OCI-LY7 (cell line): Measurements from ENCODE around the gene FAM240A. TPM values are rescaled to one million over a fixed set of nuclear protein-coding genes. Genes with fewer than 3 reads are reported as not detected.

Experiments
- Bru-seq: library from RNA; stranded (reverse); fragments of 400-500 nt; gene quantifications from one replicate; lab custom pipeline; 2021; lab: Mats Ljungman, UMichigan
- BruChase-seq, 2 experiments: library from RNA; stranded (reverse); fragments of 400-500 nt; gene quantifications; one replicate each; lab custom pipeline; 2021; lab: Mats Ljungman, UMichigan
- BruUV-seq: library from RNA; stranded (reverse); fragments of 400-500 nt; replicated peaks from 2 replicates; lab custom pipeline; 2021; lab: Mats Ljungman, UMichigan
- CTCF ChIA-PET: fragments of 300-600 bp; sonication (Branson Sonifier 250); formaldehyde crosslinking; loops from one replicate; lab custom pipeline; 2022; ENCODE audit warnings: antibody characterized with exemption; ENCODE audit not compliant: unreplicated experiment; lab: Charles Lee
- POLR2A ChIA-PET: fragments of 300-600 bp; sonication (Branson Sonifier 250); formaldehyde crosslinking; loops from one replicate; lab custom pipeline; 2022; ENCODE audit warnings: antibody characterized with exemption; lab: Charles Lee
- DNase-seq: peaks from one replicate; pipeline ENCODE4 v3.0.0-alpha.2; 2015; ENCODE audit warnings: low spot score
- H2AFZ ChIP-seq: fragments of 200-600 bp; sonication (generic), shearing (Covaris generic); 2 replicates; pipeline ENCODE4 v1.6.1; 2014; ENCODE audit warnings: mild to moderate bottlenecking, antibody characterized with exemption, low read length, moderate library complexity
- H3K27ac ChIP-seq: fragments of 200-600 bp; sonication (generic); 2 replicates; pipeline ENCODE4 v1.5.1; 2014; ENCODE audit warnings: mixed run types, low read depth, mild to moderate bottlenecking, moderate library complexity, low read length, inconsistent platforms; ENCODE audit not compliant: poor library complexity, severe bottlenecking
- H3K36me3 ChIP-seq: fragments of 200-600 bp; sonication (generic); 2 replicates; pipeline ENCODE4 v1.6.1; 2014; ENCODE audit warnings: mild to moderate bottlenecking, antibody characterized with exemption, low read length, moderate library complexity, mixed read lengths; ENCODE audit not compliant: insufficient read depth
- H3K4me1 ChIP-seq: fragments of 200-600 bp; sonication (generic); 2 replicates; pipeline ENCODE4 v1.5.1; 2014; ENCODE audit warnings: mild to moderate bottlenecking, low read length; ENCODE audit not compliant: insufficient read depth, poor library complexity, severe bottlenecking
- H3K4me2 ChIP-seq: fragments of 200-600 bp; sonication (generic); 2 replicates; pipeline ENCODE4 v1.6.1; 2014; ENCODE audit warnings: mild to moderate bottlenecking, low read length
- H3K4me3 ChIP-seq: fragments of 200-600 bp; sonication (generic); 2 replicates; pipeline ENCODE4 v1.5.1; 2014; ENCODE audit warnings: mild to moderate bottlenecking, low read depth, low read length; ENCODE audit not compliant: poor library complexity, severe bottlenecking
- H3K79me2 ChIP-seq: fragments of 200-600 bp; sonication (generic); 2 replicates; pipeline ENCODE4 v1.6.1; 2016; ENCODE audit warnings: low read depth, mild to moderate bottlenecking, low read length, moderate library complexity, mixed read lengths; ENCODE audit not compliant: insufficient read depth
- H3K9me2 ChIP-seq: fragments of 200-600 bp; sonication (generic); 2 replicates; pipeline ENCODE4 v1.6.1; 2016; ENCODE audit warnings: mild to moderate bottlenecking, low read length, mixed read lengths; ENCODE audit not compliant: insufficient read depth
- H3K9me3 ChIP-seq: fragments of 200-600 bp; sonication (generic); 2 replicates; pipeline ENCODE4 v1.6.1; 2014; ENCODE audit warnings: mild to moderate bottlenecking, mixed run types, low read length, mixed read lengths
- H4K20me1 ChIP-seq: fragments of 200-600 bp; sonication (generic); 2 replicates; pipeline ENCODE4 v1.6.1; 2014; ENCODE audit warnings: mild to moderate bottlenecking, antibody characterized with exemption, low read length, moderate library complexity, mixed read lengths; ENCODE audit not compliant: insufficient read depth
- CTCF ChIP-seq: fragments of 200-600 bp; sonication (generic); conservative IDR thresholded peaks from 2 replicates; pipeline ENCODE4 v1.5.1; 2014; ENCODE audit warnings: mild to moderate bottlenecking, antibody characterized with exemption, low read length, moderate library complexity, mixed read lengths
- EZH2phosphoT487 ChIP-seq: fragments of 200-600 bp; sonication (generic); IDR thresholded peaks from 2 replicates; pipeline ENCODE4 v1.6.1; 2018; ENCODE audit warnings: low read depth, borderline replicate concordance, mild to moderate bottlenecking, mixed run types, antibody characterized with exemption, low read length, moderate library complexity, mixed read lengths
- intact Hi-C: fragments of 100-400 bp; cut with micrococcal nuclease; formaldehyde crosslinking; loops from one replicate; pipeline ENCODE4 v1.10.0; 2022; ENCODE audit not compliant: unreplicated experiment
- long read RNA-seq: library from polyadenylated mRNA; stranded (forward); transcript quantifications from one replicate; pipeline ENCODE4 v2.0.0, GENCODE V29; 2022
- total RNA-seq, 2 experiments: library from RNA; depleted of rRNA in 1 of 2; stranded (reverse); fragments of >200 nt in 1 of 2; shearing (Covaris generic) in 1 of 2; gene quantifications; 2 replicates each; pipeline ENCODE4 v1.2.3, GENCODE V29; 2014 to 2022

FAM240A gene
- not detected in 2 replicates for total RNA-seq (2014; rRNA removed; shearing (Covaris generic))
- not detected in 2 replicates for total RNA-seq (2022)
- Bru-seq, nascent RNA, result not detected
- BruChase-seq, experiment 1, labeled RNA remaining after a 6-hour chase, result not detected
- BruChase-seq, experiment 2, labeled RNA remaining after a 2-hour chase, result not detected
- long read RNA-seq, result 0 reads

- no peaks in the 10 kb centered on the region for H3K9me3 ChIP-seq
- CTCF ChIA-PET, result no interaction called here
- BruUV-seq, result no TSS peak
Measured at GRCh38 chr3:46612324-46612723, at the start of gene FAM240A. TSS of gene FAM240A (plus strand) at chr3:46612525. CDS start at chr3:46612684, 159 bp downstream.

GRCh38 chr3:46564190-46565021 is 47.9 kb upstream of the FAM240A start:
- CTCF ChIA-PET, result no interaction called here

More at GRCh38 chr3:46612324-46612723, at the start of gene FAM240A:
- Histone ChIP-seq H3K4me2 (no peak within 1 kb of the TSS), H3K9me2 (no peaks in the 10 kb centered on the region), H3K4me1 (no peaks in the 10 kb centered on the region), H3K27ac (no peak within 1 kb of the TSS), H3K4me3 (no peak within 1 kb of the TSS), H3K36me3 (no peaks in the 10 kb centered on the region), H4K20me1 (no peaks in the 10 kb centered on the region), H2AFZ (no peak within 1 kb of the TSS), H3K79me2 (no peaks in the 10 kb centered on the region)
- TF ChIP-seq EZH2phosphoT487 (no peak), CTCF (no peak)
- intact Hi-C loops, result no loop called here
- POLR2A ChIA-PET, result no interaction called here
- no peak for DNase-seq

More at GRCh38 chr3:46564190-46565021, 47.9 kb upstream of the FAM240A start:
- Histone ChIP-seq H4K20me1 (no peaks in the 10 kb centered on the region), H3K79me2 (no peaks in the 10 kb centered on the region), H2AFZ (no peak overlapping the region), H3K4me2 (no peak overlapping the region), H3K9me2 (no peaks in the 10 kb centered on the region), H3K9me3 (no peaks in the 10 kb centered on the region), H3K4me1 (no peaks in the 10 kb centered on the region), H3K36me3 (0 out of 2 replicates have a peak, but pooled peaks cover 5% of the 10 kb centered on the region), H3K27ac (no peak overlapping the region), H3K4me3 (no peak overlapping the region)
- TF ChIP-seq EZH2phosphoT487 (no peak), CTCF (no peak)
- no TSS peak for BruUV-seq
- intact Hi-C loops, result no loop called here
- DNase-seq, result no peak
- POLR2A ChIA-PET, result interaction anchor here (0.9 to 1.3 kb wide), 2 partner anchors 9 to 22 kb away, joined by 4 to 5 read pairs; no protein-coding TSS in a partner anchor
